ENCODE data around the gene CCDC59.

Gene CCDC59

DNA sequence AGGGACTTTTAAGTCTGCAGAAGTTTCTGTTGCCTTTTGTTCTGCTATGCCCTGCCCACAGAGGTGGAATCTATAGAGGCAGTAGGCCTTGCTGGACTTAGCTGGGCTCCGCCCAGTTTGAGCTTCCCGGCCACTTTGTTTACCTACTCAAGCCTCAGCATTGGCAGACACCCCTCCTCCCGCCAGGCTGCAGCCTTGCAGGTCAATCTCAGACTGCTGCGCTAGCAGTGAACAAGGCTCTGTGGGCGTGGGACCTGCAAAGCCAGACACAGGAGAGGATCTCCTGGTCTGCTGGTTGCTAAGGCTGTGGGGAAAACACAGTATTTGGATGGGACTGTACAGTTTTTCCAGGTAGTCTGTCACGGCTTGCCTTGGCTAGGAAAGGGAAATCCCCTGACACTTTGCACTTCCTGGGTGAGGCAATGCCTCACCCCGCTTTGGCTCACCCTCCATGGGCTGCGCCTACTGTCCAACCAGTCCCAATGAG, 43.7 kb downstream of the CCDC59 start:
- DNase-seq (ENCODE audit: low spot score), result no peak

All from kidney capillary endothelial cell (primary cell).